NCI-H2196 (cell line): Measurements from ENCODE around the gene HEXA.

Experiments
- DNase-seq: peaks from one replicate; lab custom pipeline; 2025; ENCODE audit not compliant: unreplicated experiment; lab: John Stamatoyannopoulos, UW

HEXA gene

DNA sequence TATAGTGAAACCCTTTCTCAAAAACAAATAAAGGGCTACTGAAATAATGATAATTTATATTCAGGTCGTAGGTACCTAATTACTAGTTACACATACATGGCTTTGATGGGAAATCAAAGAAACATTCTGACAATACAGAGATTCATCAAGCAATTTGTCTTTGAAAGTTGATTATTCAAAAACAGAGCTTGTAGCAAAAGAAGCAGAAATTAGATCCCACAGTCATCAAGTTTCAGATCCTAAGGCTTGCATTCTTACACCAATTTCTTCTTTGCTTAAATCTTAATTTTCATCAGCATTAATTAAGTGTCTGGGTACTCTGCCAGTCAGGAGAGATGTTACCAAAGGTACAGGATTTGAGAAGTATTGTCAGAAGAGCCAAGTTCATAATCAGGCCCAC, 1.5 kb upstream of the HEXA start:
- no peak for DNase-seq

DNA sequence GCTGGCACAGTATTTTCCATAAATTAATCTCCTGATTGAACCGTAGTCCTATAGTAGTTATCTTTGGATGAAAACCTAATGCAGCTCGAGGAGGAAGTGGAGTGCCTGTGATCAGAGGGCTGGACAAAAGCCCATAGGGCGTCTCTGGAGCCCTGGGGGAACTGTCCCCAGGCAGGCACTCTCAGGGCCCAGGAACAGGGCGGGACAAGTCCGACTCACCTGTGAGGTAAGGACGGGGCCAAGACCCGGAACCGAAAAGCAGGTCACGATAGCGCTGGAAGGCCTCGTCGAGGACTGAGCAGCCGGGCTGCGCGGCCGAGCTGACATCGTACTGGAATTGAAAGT, 341 bp downstream of the HEXA start:
- DNase-seq = no peak

- DNase-seq = no peak
Measured at GRCh38 chr15:72372361-72372760, 3.5 kb downstream of the HEXA start.

DNA sequence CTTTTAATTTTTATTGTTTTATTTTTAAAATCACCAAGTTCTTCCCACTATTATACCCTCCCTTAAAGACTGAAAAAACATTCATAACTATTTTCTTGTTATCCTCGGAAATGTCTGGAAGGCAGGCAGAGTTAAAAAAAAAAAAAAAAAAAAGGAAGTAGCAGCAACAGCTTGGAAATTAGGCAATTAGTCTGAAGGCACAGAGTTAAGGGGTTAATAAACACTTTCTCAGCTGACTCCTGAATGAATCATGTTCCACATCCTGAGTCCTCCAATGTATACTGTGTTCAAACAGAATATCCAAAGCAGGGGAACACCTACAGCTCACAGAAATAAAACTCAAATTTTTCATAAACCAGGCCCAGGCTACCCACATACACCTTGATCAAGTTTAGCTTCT, 5.8 kb downstream of the HEXA start:
- DNase-seq = no peak

- no peak for DNase-seq
Measured at GRCh38 chr15:72368899-72369298, 6.9 kb downstream of the HEXA start.

GRCh38 chr15:72368325-72368724, 7.5 kb downstream of the HEXA start:
- no peak for DNase-seq

- no peak for DNase-seq
Measured at GRCh38 chr15:72365844-72366243, 10.0 kb downstream of the HEXA start.

DNA sequence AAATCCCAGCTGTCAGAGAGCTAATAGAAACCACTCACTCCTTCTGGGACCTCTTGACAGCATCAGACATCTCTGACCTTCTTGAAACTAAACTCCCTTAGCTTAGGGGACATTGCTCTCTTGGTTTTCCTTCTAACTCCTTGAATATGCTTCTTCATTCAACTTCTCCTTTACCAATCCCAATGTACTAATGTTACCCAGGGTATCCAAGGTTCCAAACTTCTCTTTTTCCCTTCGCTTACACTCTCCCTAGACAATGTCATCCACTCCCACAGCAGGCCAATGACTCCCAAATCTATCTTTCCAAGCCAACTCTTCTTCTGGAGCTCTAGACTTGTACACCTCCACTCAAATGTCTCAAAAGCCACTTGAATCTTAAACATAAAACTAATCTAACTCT, 14.6 kb downstream of the HEXA start:
- no peak for DNase-seq

DNA sequence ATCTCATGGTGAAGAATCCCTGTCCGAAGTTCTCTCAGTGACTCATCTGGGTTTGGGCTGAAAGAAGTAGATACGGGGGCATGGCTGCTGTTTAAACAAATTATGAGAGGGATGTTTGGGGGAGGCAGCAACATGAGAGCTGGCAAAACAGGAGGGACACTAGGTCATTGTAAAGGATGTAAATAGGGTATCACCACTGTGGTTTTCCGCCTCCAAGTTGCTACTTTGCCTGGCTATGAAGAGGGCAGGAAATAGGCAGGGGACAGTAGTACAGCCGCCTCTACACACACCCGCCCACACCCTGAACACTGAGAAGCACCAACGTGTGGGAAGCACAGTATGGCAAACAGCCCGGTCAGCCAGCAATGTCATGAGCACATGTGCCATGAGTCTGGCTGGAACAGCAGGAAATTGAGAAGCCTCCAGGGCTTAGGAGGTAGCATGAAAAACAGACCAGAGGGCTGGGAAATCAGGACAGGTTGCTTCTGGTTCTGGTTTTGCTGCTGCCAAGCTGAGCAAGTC, 17.1 kb downstream of the HEXA start:
- DNase-seq = peak; percentile 19

DNA sequence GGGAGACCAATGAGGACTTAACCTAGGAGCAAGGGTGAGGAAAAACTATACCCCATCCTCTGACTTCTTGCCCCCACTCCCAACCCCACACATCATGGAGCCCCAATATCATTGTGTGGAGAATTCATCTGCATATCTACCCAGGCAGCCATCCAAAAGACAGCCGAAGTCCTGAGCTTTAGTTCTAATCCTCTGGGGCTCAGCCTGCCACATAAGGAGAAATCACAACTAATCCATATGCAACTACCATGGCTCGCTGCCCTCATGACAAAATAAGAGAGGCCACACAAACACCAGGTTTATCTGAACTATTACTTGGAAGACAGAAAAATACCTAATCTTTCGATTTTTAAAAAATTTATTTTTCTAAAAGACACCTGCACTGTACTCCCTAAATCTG, 17.7 kb downstream of the HEXA start:
- DNase-seq = no peak

DNA sequence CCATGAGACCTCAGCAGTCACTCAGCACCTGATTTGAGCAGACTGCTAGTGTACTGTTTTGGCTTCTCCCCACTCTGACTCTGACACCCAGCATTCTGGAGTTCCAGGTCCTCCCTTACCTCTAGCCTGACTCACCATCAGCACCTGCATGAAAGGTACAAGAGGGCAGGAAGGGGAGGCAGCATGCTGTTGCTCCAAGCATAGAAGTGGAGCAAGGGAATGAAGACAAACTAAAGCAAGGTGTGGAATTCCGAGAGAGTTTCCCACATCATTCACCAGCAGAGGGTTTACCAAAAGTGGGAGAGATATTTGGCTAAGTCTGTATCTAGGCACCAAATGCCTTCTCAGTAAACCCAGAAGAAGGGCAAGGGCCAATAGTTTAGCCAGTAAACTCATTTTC, 21.3 kb downstream of the HEXA start:
- no peak for DNase-seq

DNA sequence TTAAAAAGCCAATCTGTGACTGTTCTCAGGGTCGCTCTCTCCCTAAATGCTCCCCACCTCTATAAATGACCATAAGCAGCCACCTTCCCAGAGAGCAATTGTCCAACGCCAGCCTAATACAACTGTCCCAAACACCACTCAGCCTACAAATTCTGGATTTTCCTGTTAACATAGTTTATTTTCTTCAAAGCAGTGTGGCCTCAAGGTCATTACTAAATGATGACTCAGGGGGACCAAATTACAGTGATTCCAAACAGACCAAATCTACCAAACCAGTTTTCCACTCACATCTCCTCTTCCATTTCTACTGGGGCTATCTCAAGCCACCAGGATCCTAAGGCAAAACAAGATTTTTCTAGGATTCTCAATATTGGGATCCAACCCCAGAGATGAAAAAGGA, 22.5 kb downstream of the HEXA start:
- no peak for DNase-seq

- no peak for DNase-seq
Measured at GRCh38 chr15:72345806-72346205, 30.0 kb downstream of the HEXA start.

DNA sequence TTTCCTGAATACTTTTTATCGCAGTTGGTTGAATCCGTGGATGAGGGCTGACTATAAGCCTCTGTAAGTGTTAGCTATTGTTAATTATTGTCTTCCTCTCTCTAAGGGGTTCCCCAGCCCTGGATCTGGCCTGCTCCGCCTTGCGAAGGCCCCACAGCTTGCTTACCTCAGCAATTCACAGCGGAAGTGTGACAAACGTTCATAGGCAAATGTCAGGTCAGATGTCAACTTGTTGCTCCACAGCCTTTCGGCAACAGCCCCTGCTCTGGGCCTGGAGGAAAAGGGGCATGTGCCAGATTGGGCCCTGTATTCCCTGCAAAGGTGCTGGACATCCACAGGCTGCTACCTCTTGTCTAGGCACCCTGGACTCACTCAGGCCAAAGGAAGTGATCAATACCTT, 30.5 kb downstream of the HEXA start:
- no peak for DNase-seq

GRCh38 chr15:72344602-72345001, 31.2 kb downstream of the HEXA start:
- no peak for DNase-seq

DNA sequence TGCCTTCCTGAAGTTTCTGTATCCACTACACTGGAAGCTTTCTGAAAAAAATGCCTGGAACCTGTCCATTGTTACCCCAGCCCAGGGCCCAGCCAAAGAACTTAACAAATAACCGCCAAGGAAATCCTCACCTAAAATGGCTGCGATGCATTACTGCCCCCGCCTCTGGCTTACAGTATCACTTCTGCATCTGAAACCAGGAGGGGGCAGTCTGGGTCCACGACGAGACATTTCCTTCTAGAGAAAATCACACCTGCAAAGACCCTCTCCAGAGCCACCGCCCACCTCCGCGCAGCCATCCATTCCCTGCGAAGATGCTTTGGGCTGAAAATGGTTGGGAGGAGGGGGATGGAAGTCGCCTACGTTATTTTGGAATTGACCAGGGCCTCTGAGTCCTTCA, 33.4 kb downstream of the HEXA start:
- peak; percentile 6 for DNase-seq

DNA sequence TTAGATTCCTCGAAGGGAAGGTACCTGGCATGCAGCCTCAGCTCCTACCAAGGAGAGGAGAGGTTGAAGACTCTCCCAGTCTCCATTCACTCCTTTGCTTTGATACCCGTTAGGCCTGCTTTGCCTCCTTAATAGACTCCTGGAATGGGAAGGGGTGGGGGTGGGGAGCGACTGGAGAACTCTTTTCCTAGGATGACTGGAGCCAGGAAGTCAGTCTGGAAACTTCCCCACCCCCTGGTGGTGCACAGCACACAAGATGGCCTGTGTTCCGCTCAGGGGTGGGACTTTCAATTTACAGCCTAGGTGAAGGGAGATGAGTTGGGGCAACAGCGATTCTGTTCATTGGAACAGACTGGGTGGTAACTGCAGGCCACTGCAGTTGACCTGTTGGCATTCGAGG, 34.5 kb downstream of the HEXA start:
- no peak for DNase-seq

DNA sequence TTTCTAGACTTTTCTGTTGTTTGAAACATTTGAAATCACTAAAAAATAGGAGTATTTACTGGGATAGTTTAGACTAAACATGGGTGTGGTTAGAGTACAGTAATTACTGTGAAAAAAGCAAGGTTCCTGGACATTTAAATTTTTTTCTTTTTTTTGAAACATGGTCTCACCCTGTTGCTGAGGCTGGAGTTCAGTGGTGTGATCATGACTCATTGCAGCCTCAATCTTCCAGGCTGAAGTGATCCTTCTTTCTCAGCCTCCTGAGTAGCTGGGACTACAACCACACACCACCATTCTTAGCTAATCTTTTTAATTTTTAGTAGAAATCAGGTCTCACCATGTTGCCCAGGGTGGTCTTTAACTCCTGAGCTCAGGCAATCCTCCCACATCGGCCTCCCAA, 35.4 kb downstream of the HEXA start:
- no peak for DNase-seq

DNA sequence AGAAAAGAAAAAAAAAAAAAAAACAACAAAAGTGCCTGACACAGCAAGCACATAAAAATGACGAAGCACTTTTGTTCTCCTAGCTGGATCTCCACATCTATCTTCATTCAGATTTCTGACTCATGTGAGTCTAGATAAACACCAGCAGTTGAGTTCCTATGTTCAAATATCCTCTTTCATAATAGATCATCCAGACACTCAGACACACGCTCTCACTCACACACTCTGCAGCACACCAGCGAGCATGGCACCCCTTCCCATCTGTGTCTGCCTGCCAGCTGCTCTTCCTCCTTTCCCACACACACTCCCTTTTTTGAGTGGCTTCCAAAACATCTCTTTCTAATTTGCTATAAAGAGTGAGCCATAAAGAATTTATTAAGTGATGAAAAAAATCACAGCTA, 36.0 kb downstream of the HEXA start:
- peak; percentile 5 for DNase-seq

DNA sequence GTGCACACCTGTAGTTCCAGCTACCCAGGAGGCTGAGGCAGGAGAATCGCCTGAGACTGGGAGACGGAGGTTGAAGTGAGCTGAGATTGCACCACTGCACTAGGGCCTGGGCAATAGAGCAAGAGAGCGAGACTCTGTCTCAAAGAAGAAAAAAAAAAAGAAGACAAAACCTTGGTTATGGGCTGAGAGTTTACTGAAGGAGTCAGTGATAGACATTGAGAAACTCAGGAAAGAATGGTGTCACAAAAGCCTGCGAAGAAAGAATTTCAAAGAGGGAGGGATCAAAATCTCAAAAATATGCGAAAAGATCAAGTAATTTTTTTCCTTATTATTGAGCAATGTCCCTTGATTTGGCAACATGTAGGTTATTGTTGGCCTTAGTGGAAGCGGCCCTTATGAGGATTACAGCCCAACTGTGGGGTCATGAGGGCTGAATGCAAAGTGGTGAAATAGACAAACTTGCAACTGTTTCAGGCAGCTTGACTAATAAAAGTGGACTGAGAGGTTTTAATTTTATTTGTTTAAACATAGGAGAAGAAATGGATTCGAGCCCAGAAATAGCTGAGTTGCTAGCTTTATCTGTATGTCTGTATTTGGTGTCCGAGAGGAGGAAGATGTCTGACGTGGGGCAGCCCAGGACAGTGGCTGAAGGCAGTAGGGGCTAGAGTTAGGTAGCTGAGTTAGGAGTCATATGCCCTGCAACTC, 37.0 kb downstream of the HEXA start:
- DNase-seq = no peak

GRCh38 chr15:72338148-72338547, 37.7 kb downstream of the HEXA start:
- no peak for DNase-seq

GRCh38 chr15:72334842-72335241, 41.0 kb downstream of the HEXA start:
- DNase-seq = no peak

DNA sequence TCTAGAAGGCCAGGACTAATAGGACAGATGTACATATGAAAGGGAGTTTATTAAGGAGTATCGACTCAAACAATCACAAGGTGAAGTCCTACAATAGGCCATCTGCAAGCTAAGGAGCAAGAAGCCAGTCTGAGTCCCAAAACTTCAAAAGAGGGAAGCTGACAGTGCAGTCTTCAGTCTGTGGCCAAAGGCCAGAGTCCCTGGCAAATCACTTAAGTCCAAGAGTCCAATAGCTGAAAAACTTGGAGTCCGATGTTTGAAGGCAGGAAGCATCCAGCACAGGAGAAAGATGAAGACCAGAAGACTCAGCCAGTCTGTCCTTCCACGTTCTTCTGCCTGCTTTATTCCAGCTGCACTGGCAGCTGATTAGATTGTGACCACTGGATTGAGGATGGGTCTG, 44.8 kb downstream of the HEXA start:
- DNase-seq = no peak
